HG03064 (cell line): ENCODE data around the gene GABBR2.

Experiments
- ATAC-seq: cut with Tn5 transposase; IDR thresholded peaks from one replicate; pipeline ENCODE4 v1.9.1; 2021; ENCODE audit warnings: low read depth; ENCODE audit not compliant: unreplicated experiment

Gene GABBR2

GRCh38 chr9:98419260-98419603 is 289.5 kb downstream of the GABBR2 start:
- ATAC-seq: no peak

DNA sequence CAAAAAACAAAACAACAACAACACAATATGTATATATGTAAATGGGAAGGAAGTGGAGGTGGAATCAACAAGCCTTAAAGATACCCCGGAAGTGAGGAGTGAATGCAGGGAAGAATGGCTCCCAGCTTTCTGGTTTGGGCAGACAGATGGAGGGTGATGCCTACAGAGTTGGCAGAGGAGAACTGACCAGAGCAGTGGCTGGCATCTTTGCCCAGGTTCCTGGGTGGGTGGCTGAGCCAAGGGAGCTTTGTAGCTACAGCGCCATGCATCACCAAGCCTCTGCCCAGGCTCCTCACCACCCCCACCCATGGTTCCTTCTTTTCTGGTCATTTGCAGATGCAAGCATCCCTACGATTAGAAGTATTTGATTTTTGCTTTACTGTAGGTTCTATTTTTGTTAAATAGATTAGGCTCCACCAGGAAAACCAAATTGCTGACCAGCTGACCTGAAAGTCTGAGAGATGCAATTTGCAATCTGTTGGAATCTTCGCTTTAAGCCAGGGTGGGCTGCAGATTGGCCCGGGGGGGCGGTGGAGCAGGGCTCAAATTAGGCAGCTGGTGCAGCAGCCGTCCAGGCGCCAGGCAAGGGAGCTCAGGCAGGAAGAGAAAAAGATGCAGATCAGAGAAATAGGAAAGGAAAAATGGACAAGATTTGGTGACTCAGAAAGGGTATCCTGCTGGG is 290.0 kb downstream of the GABBR2 start:
- ATAC-seq: no peak

DNA sequence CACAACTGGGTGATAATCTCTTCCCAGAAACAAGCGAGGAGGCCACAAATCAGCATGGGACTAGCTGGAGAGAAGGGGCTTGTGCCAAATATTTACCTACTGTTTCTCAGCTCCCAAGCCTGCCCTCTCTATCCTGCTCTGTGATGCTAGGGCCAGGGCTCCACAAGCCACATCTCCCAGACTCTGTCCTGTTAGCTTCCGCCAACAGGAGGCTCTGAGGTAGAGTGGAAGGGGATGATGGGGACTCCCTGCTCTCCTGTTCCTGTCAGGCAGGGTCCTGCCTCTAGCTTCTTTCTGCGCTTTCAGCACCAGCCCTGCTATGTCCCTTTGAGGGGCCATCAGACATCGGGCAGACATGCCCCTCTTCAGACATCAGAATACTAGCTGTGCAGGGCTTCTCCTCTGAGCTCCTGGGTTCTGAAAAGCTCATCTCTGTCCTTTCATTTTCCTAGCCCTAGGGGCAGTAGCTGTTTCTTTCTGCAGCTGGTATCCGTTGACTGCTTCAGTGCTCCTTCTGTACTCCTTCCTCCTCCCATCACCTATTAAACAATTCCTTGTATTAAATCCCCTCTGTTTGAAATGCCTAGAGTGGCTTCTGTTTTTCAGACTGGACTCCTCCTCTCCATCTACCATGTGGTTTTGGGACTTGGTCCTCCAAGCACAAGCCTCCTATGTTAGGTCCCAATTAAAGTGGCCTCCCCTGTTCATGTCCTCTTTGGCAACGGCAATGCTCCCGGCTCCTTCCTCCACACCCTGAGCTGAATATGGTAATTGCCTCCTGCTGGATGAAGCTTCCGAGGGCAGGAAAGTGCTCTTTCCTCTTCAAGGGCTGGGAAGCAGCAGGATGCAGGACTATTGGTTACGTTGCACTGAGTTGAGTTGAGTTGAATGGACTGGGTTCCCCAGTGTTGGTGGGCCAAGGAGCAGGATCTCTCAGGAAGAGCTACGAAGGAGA is 292.2 kb downstream of the GABBR2 start:
- no peak for ATAC-seq

DNA sequence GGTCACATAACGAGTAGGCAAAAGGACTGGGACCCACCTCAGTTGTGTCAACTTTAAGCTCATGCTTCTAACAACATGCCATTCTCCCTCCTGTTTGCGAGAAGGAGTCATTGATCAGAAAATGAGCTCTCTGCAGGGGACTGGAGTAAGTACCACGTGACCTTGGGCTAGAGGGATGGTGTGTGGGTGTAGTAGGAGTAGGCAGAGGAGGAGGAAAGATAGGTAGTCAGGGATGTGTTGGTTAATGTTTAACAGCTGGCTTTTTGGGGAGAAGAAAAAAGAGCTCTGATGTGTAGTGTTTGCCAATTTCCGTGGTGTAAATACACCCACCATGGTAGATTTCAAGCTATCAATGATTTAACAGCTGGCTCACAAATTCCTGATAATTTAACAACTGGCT is 293.0 kb downstream of the GABBR2 start:
- no peak for ATAC-seq

DNA sequence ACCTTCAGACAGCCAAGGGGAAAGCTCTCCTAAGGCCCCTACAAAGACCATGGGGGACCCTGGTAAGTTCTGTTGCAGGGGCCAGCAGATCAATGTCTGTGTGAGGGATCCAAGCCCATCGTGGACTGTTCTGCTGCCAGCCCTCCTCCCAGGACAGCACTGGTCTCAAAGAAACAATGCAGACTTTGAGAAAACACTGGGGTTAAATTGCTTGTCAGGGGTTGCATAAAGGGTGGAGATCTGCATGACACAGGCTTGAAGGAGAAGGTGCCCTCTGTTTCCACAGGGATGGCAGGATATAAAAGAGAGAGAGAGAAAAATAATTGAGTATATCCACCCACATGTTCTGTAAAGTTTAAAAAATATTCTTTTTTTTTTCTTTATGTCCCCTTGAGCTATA is 295.7 kb downstream of the GABBR2 start:
- ATAC-seq: no peak

GRCh38 chr9:98412101-98412842 is 296.5 kb downstream of the GABBR2 start:
- no peak for ATAC-seq

DNA sequence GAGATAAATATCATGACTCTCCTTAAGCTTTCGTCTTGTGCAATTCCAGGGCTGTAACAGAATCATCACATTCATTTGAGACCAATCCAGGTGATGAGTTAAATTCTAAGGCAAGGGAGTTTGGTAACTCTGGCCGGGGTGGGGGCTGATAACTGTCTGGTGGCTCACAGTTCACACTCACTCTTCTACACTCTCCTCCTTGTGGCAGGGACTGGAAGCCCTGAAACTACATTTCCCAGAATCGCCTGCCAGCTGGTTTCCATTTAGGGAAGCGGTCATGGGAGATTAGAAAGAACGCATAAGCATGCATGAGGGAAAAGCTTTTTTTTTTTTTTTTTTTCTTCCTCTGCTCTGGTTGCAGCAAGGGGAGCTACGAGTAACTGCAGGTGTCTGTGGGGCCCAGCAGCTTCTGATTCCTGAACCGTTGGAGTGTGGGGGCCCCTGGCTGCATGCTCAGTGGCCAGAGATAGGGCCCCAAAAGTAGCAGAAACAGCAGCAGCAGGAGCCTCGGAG is 298.5 kb downstream of the GABBR2 start:
- ATAC-seq: no peak

DNA sequence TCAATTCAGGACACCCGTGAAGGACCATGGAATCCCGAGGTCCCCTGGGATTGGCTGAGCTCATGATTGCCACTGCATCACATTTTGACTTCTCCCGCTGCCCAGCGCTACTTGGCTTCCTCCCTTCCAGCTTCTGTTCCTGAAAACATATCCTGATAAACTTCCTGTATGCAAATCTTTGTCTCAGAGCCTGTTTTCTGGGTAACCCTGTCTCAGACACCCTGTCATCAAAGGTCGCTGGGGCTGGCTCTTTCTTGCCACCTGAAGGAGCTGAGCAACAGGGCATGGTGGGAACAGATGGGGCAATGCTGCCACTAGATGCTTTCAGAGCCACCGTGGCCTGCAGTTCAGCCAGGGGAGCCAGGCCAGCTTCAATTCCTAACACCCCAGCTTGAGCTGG is 299.0 kb downstream of the GABBR2 start:
- no peak for ATAC-seq

DNA sequence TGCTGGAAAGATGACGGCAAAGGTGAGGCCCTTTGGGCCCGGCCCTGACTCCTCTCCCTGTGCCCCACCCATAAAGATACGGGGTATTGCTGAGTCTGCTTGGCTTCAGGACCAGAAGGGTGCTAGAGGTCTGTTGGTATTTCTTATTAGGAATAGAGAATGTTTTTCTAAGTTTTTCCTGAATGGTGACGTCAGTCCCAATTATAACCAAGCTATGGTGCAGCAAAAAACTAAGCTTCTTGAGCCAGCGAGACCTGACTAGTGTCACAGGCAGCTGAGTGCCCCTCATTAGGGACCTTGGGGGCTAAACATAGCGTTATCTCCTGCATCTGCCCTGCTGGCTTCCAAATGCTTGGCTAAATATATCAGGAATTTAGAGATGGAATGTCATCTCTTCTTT is 302.3 kb downstream of the GABBR2 start:
- ATAC-seq: no peak

DNA sequence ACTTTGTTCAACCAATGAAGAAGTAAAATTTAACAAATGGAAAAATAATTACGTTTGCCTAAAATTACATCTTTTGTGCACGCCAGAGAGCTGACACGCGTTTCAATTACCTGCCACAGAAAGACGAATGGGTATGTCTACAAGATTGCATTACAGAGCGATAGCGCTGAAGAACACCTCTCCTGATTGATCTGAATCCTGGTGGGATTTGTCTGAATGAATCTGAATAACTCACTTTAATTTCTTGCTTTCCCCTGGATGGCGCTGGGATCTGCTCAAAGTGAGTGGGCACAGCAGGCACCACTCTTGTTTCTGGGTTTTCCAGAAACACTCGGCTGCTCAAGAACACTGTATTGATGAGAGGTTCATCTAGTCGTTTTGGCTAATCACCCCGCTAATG is 304.5 kb downstream of the GABBR2 start:
- no peak for ATAC-seq

- no peak for ATAC-seq
Observed at GRCh38 chr9:98403715-98404114, 305.0 kb downstream of the GABBR2 start.

DNA sequence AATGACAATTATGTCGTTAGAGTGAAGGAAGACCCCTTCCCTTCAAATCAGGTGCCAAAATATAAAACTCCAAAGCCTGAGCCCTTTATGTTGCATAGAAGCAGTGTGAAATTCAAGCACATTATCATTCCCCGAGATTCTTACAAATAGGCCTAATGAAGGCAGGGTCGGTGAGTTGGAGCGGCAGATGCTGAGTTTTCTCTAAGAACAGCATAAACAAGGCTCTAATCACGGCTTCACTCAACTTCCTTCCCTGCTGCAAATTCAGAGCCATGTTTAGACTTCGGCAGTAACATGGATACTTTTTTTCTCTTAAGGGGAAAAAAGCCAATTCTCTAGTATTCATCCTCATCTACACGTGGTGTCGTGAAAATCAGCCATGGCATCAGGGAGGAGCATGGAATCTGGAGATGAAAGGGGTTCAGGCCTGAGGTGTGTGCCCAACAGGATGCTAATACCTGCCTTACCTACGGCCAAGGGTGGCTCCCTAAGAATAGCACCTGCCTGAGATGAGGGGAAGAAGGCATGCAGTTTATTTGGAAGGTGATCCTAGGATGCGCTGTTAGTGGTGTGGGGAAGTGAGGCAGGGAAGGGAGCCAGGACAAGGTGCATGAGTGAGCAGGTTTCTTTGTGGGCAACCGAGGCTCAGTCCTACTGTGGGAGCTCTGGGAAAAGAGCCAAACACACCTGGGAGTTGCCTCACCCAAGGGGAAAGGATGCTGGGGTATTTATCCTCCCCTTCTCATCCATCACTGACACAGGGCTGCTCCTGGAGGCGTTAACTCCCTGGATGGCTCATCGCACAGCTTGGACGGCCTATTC is 306.5 kb downstream of the GABBR2 start:
- no peak for ATAC-seq

DNA sequence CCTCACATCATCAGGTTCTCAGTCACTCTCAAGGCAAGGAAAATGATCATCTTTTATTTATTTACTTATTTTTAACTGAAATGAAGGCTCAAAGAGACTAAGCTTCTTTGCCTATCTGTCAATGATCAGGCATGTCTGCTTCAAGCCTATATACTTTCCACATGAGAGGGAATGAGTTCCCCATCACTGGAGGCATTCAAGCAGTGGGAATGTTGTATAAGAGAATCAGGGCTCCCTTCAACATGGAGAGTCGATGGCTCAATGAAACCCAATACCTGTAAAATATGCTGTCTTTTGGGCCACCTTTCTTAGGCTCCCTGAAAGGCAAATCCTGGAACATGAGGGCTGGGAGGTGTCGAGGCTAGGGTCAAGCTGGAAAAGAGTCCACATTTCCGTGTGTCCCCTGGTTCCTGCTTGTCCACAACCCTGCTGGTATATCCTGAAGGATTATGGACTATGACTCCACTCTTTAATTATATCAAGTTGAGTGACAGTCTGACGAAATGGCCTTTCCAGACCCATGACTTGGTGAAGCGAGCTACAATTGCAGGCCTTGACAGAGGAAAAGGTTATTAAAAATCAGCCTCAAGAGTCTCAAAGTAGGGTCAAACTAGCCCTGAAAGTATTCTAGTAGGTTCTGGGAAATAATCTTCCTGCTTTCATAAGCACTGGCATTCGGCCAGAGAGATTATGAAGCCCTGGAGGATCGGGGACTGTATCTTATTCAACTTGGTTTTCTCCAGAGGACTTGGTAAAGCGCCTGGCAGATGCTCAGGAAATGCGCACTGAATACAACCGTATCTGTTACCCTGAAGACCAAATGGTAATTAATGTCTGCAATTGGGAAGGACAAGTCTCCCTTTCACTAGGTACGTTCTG is 307.4 kb downstream of the GABBR2 start:
- no peak for ATAC-seq

DNA sequence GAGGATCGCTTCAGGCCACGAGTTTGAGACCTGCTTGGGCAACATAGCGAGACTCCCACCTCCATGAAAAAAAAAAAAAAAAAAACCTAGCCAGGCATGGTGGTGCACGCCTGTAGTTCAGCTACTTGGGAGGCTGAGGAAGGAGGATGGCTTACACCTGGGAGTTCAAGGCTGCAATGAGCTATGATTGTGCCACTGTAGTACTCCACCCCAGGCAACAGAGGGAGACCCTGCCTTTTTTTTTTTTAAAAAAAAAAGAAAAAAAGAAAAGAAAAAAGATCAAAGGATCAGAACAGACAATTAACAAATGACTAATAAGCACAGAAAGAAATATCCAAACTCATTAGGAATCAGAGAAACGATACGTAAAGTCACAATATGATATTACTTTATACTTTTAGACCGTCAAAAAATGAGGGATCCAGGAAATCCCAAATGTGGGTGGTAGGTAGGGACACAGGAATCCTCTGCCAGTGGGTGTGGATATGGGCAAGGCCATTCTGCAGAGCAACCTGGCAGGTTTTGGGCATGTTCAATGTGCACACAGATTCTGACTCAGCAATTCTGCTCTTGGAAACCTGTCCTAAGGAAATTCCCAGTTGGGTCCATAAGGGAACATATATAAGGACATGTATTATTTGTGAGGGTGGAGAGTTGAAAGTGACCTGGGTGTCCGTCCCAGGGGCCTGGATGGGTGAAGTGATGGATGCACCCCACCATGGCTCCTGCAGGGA is 308.6 kb downstream of the GABBR2 start:
- ATAC-seq: no peak

GRCh38 chr9:98396656-98397055 is 312.1 kb downstream of the GABBR2 start:
- no peak for ATAC-seq

GRCh38 chr9:98396236-98396635 is 312.5 kb downstream of the GABBR2 start:
- no peak for ATAC-seq

- ATAC-seq: no peak
Observed at GRCh38 chr9:98391867-98392266, 316.9 kb downstream of the GABBR2 start.

GRCh38 chr9:98391406-98391805 is 317.3 kb downstream of the GABBR2 start:
- no peak for ATAC-seq

- ATAC-seq: no peak
Observed at GRCh38 chr9:98385751-98386150, 323.0 kb downstream of the GABBR2 start.
